RWPE1 (cell line): ENCODE measurements around the gene STAG2.
"Not testable (repeated sequence)": the region's sequence is repeated elsewhere in the genome, so short reads cannot be mapped to it uniquely, and the experiment has no call there.

Experiments used
- CTCF ChIA-PET: fragments of 350-600 bp; sonication (Branson Sonifier 250); formaldehyde crosslinking; extraction: SDS; loops from one replicate; lab custom pipeline; 2021; lab: Yijun Ruan, JAX
- POLR2A ChIA-PET: fragments of 400-600 bp; formaldehyde crosslinking; extraction: SDS; loops from one replicate; lab custom pipeline; 2020; ENCODE audit warnings: antibody characterized with exemption; ENCODE audit not compliant: low non-redundant PET; lab: Yijun Ruan, JAX
- DNase-seq: peaks from one replicate; pipeline ENCODE4 v3.0.0; 2012; ENCODE audit warnings: low spot score
- H3K27ac ChIP-seq: fragments of 450-650 bp; 2 replicates; pipeline ENCODE4 v1.5.1; 2017
- CTCF ChIP-seq: fragments of 450-650 bp; conservative IDR thresholded peaks from 2 replicates; pipeline ENCODE4 v1.5.1; 2017; ENCODE audit warnings: low read depth, mild to moderate bottlenecking

Gene STAG2

GRCh38 chrX:123927845-123928244 lies 33.7 kb upstream of the STAG2 start:
- no peak for TF ChIP-seq CTCF
- ChIA-PET CTCF (no interaction called here), POLR2A (no interaction called here)
- H3K27ac ChIP-seq = no peak overlapping the region
- no peak for DNase-seq

- CTCF ChIA-PET, POLR2A ChIA-PET, H3K27ac ChIP-seq, DNase-seq: not testable (repeated sequence)
These were observed 29.5 kb upstream of the STAG2 start for GRCh38 chrX:123932055-123932454.

- H3K27ac ChIP-seq = no peak overlapping the region
- CTCF ChIA-PET = interaction anchor here (0.5 kb wide), 1 partner anchor 241 kb away, joined by 3 read pairs; no protein-coding TSS in a partner anchor
- POLR2A ChIA-PET = no interaction called here
These were observed 18.4 kb upstream of the STAG2 start for GRCh38 chrX:123943074-123943473.

GRCh38 chrX:123943488-123943887 lies 18.0 kb upstream of the STAG2 start:
- H3K27ac ChIP-seq = no peak overlapping the region
- CTCF ChIA-PET = interaction anchor here (0.5 kb wide), 1 partner anchor 241 kb away, joined by 3 read pairs; no protein-coding TSS in a partner anchor
- TF ChIP-seq CTCF = no peak
- DNase-seq = no peak
- POLR2A ChIA-PET = no interaction called here

More at GRCh38 chrX:123943074-123943473, 18.4 kb upstream of the STAG2 start:
- no peak for TF ChIP-seq CTCF
- no peak for DNase-seq

- CTCF ChIA-PET = no interaction called here
- no peak for DNase-seq
- TF ChIP-seq CTCF = no peak
- POLR2A ChIA-PET = no interaction called here
- no peak overlapping the region for H3K27ac ChIP-seq
These were observed 11.7 kb upstream of the STAG2 start for GRCh38 chrX:123949846-123950245.

GRCh38 chrX:123959281-123960063 lies 2.0 kb upstream of the STAG2 start:
- peak; percentile 12 for DNase-seq
- peak overlapping the region; percentile 95 for H3K27ac ChIP-seq
- ChIA-PET CTCF (interaction anchor here (0.7 kb wide), 1 partner anchor 55 kb away, joined by 5 read pairs; no protein-coding TSS in a partner anchor), POLR2A (no interaction called here)
- TF ChIP-seq CTCF = no peak

- peak; percentile 1 for DNase-seq
- H3K27ac ChIP-seq = peak overlapping the region; percentile 95
- no peak for TF ChIP-seq CTCF
- ChIA-PET POLR2A (no interaction called here), CTCF (no interaction called here)
These were observed 594 bp upstream of the STAG2 start for GRCh38 chrX:123960956-123961267.
